OCI-LY1 (cell line): ENCODE measurements around the gene ADGRG2.

Experiments
- H2AFZ ChIP-seq: fragments of 200-600 bp; sonication (generic), shearing (Covaris generic); 2 replicates; pipeline ENCODE4 v1.6.0; 2014; ENCODE audit warnings: antibody characterized with exemption, mild to moderate bottlenecking, low read length
- H3F3A ChIP-seq: fragments of 200-600 bp; sonication (generic), shearing (Covaris generic); 2 replicates; pipeline ENCODE4 v1.6.0; 2014; ENCODE audit warnings: mild to moderate bottlenecking, antibody characterized with exemption, low read length, moderate library complexity; ENCODE audit not compliant: insufficient read depth
- H3K27ac ChIP-seq: fragments of 200-600 bp; sonication (generic); 2 replicates; pipeline ENCODE4 v1.5.1; 2014; ENCODE audit warnings: low read length, mixed run types, mild to moderate bottlenecking, low read depth; ENCODE audit not compliant: poor library complexity, severe bottlenecking
- H3K27me3 ChIP-seq: fragments of 200-600 bp; sonication (generic); 2 replicates; pipeline ENCODE4 v1.6.0; 2014; ENCODE audit warnings: antibody characterized with exemption, mild to moderate bottlenecking, low read length, moderate library complexity; ENCODE audit not compliant: insufficient read depth
- H3K36me3 ChIP-seq: fragments of 200-600 bp; sonication (generic); 2 replicates; pipeline ENCODE4 v1.6.1; 2014; ENCODE audit warnings: mild to moderate bottlenecking, antibody characterized with exemption, low read length, moderate library complexity, mixed read lengths; ENCODE audit not compliant: insufficient read depth
- H3K4me1 ChIP-seq: fragments of 200-600 bp; sonication (generic); 2 replicates; pipeline ENCODE4 v1.5.1; 2014; ENCODE audit warnings: mild to moderate bottlenecking, low read length, moderate library complexity; ENCODE audit not compliant: insufficient read depth, severe bottlenecking
- H3K4me2 ChIP-seq: fragments of 200-600 bp; sonication (generic), shearing (Covaris generic); 2 replicates; pipeline ENCODE4 v1.6.1; 2014; ENCODE audit warnings: low read length
- H3K4me3 ChIP-seq: fragments of 200-600 bp; sonication (generic); 2 replicates; pipeline ENCODE4 v1.5.1; 2014; ENCODE audit warnings: low read length, low read depth, mild to moderate bottlenecking, mixed read lengths; ENCODE audit not compliant: poor library complexity, severe bottlenecking
- H3K79me2 ChIP-seq: fragments of 200-600 bp; shearing (Covaris generic); 2 replicates; pipeline ENCODE4 v1.6.1; 2016; ENCODE audit warnings: mixed run types, low read length, mixed read lengths; ENCODE audit not compliant: insufficient read depth
- H3K9ac ChIP-seq: fragments of 200-600 bp; sonication (generic), shearing (Covaris generic); 2 replicates; pipeline ENCODE4 v1.6.1; 2014; ENCODE audit warnings: mild to moderate bottlenecking, low read length, mixed read lengths
- H3K9me2 ChIP-seq: fragments of 200-600 bp; sonication (generic), shearing (Covaris generic); 2 replicates; pipeline ENCODE4 v1.6.1; 2014; ENCODE audit warnings: low read depth, mild to moderate bottlenecking, low read length, mixed read lengths
- H3K9me3 ChIP-seq: fragments of 200-600 bp; shearing (Covaris generic); 2 replicates; pipeline ENCODE4 v1.6.1; 2014; ENCODE audit warnings: low read length, mixed read lengths
- H4K20me1 ChIP-seq: fragments of 200-600 bp; sonication (generic), shearing (Covaris generic); 2 replicates; pipeline ENCODE4 v1.6.0; 2016; ENCODE audit warnings: mild to moderate bottlenecking, low read length; ENCODE audit not compliant: insufficient read depth
- EZH2 ChIP-seq: fragments of 200-600 bp; sonication (generic), shearing (Covaris generic); IDR thresholded peaks from 2 replicates; pipeline ENCODE4 v1.8.0; 2017; ENCODE audit warnings: borderline replicate concordance, mixed run types, mild to moderate bottlenecking, antibody characterized with exemption, low read length, moderate library complexity, mixed read lengths
- TF ChIP-seq, protein P1 (sequence below): fragments of 200-600 bp; sonication (generic), shearing (Covaris generic); IDR thresholded peaks from 2 replicates; pipeline ENCODE4 v1.5.1; 2017; ENCODE audit warnings: mild to moderate bottlenecking, antibody characterized with exemption, low read length, moderate library complexity, mixed read lengths

ADGRG2 gene

DNA sequence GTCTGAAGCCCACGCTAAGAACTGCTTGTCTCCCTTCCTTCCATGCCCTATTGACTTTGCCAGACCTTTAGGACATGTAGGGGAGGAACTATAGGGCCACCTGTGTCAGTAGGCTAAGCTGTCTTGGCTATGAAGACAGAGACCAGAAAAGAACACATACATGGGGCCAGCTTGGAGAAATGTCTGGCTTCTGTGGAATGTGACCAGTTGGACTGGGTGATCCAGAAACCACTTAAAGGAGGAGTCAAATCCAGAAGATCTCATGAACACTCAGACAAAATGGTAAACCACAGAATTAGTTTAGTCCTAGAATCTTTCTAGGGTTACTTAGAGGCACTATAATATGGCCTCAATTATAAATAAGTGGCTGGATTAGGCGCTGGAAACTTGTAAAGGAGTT is 180.4 kb downstream of the ADGRG2 start:
- Histone ChIP-seq H3K9ac (no peak overlapping the region), H3K9me3 (no peaks in the 10 kb centered on the region), H3K36me3 (peaks cover 22% of the 10 kb centered on the region; the same call in 1 of the 2 replicates), H4K20me1 (no peaks in the 10 kb centered on the region), H3K27me3 (no peaks in the 10 kb centered on the region), H3K4me1 (peaks cover 5% of the 10 kb centered on the region), H3K79me2 (no peaks in the 10 kb centered on the region), H3K4me2 (no peak overlapping the region), H3K9me2 (no peaks in the 10 kb centered on the region), H3F3A (no peaks in the 10 kb centered on the region), H3K4me3 (no peak overlapping the region), H2AFZ (no peak overlapping the region), H3K27ac (no peak overlapping the region)
- TF ChIP-seq, protein P1, sequence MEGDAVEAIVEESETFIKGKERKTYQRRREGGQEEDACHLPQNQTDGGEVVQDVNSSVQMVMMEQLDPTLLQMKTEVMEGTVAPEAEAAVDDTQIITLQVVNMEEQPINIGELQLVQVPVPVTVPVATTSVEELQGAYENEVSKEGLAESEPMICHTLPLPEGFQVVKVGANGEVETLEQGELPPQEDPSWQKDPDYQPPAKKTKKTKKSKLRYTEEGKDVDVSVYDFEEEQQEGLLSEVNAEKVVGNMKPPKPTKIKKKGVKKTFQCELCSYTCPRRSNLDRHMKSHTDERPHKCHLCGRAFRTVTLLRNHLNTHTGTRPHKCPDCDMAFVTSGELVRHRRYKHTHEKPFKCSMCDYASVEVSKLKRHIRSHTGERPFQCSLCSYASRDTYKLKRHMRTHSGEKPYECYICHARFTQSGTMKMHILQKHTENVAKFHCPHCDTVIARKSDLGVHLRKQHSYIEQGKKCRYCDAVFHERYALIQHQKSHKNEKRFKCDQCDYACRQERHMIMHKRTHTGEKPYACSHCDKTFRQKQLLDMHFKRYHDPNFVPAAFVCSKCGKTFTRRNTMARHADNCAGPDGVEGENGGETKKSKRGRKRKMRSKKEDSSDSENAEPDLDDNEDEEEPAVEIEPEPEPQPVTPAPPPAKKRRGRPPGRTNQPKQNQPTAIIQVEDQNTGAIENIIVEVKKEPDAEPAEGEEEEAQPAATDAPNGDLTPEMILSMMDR, result no peak
- no peak for TF ChIP-seq EZH2
